Endodermal cell (in vitro differentiated cells): ENCODE measurements around the gene CEP295NL. TPM values are rescaled to one million over a fixed set of nuclear protein-coding genes. Genes with fewer than 3 reads are reported as not detected.

Experiments
- DNase-seq: peaks from one replicate; pipeline ENCODE4 v3.0.0-alpha.2; 2017
- H3K27ac ChIP-seq: 2 replicates; pipeline ENCODE4 v1.5.1; 2013; ENCODE audit warnings: mild to moderate bottlenecking, low read depth, low read length, moderate library complexity
- H3K27me3 ChIP-seq: 2 replicates; pipeline ENCODE4 v1.6.1; 2013; ENCODE audit warnings: mild to moderate bottlenecking, low read length, moderate library complexity; ENCODE audit not compliant: insufficient read depth, control insufficient read depth, poor library complexity, severe bottlenecking
- H3K36me3 ChIP-seq: 2 replicates; pipeline ENCODE4 v1.7.0; 2013; ENCODE audit warnings: mild to moderate bottlenecking, low read length, moderate library complexity; ENCODE audit not compliant: control insufficient read depth, insufficient read depth
- H3K4me1 ChIP-seq: one replicate; pipeline ENCODE4 v1.7.0; 2013; ENCODE audit warnings: low read length; ENCODE audit not compliant: control insufficient read depth, insufficient read depth
- H3K4me3 ChIP-seq: 2 replicates; pipeline ENCODE4 v1.5.1; 2013; ENCODE audit warnings: mild to moderate bottlenecking, low read length, moderate library complexity
- H3K9ac ChIP-seq: 2 replicates; pipeline ENCODE4 v1.6.1; 2013; ENCODE audit warnings: mild to moderate bottlenecking, low read length, moderate library complexity; ENCODE audit not compliant: poor library complexity, severe bottlenecking; ENCODE audit errors: extremely low read depth
- H3K9me3 ChIP-seq: 2 replicates; pipeline ENCODE4 v1.6.1; 2013; ENCODE audit warnings: mild to moderate bottlenecking, low read length, moderate library complexity; ENCODE audit not compliant: control insufficient read depth
- H3K27ac Mint-ChIP-seq: 2 replicates; pipeline ENCODE4 v1.8.0; 2020; ENCODE audit warnings: mixed read lengths
- H3K27me3 Mint-ChIP-seq: 2 replicates; pipeline ENCODE4 v1.8.0; 2021; ENCODE audit warnings: mild to moderate bottlenecking, mixed read lengths; ENCODE audit not compliant: insufficient read depth
- H3K36me3 Mint-ChIP-seq: 2 replicates; pipeline ENCODE4 v1.8.0; 2020; ENCODE audit warnings: low read depth, mixed read lengths
- H3K4me1 Mint-ChIP-seq: 2 replicates; pipeline ENCODE4 v1.8.0; 2020; ENCODE audit warnings: mixed read lengths
- H3K4me3 Mint-ChIP-seq: 2 replicates; pipeline ENCODE4 v1.8.0; 2020; ENCODE audit warnings: mild to moderate bottlenecking, moderate library complexity, mixed read lengths
- H3K9me3 Mint-ChIP-seq: 2 replicates; pipeline ENCODE4 v1.8.0; 2020; ENCODE audit warnings: mild to moderate bottlenecking, mixed read lengths
- WGBS, 2 experiments: methylation state at CpG; one replicate each; pipeline versions ENCODE4 v1.1.5 to v1.1.7; 2013; ENCODE audit warnings: missing lambda C conversion rate in 2 of 2, mixed read lengths in 1 of 2; ENCODE audit not compliant: insufficient coverage in 1 of 2, insufficient read length in 1 of 2; 5-methylcytosine and 5-hydroxymethylcytosine counted together
- total RNA-seq, 2 donors: library from RNA; stranded (reverse); fragmentation: NEBNext Ultra II Directional in 1 of 2; extraction: Animal tissue kit (Norgen Biotek cat#: 25700) in 1 of 2; gene quantifications; 2 replicates in 1 of 2; 3 replicates in 1 of 2; pipeline ENCODE4 v1.2.1, GENCODE V29; 2021
- TF ChIP-seq, protein P1 (sequence below): fragments of 200-600 bp; sonication (generic); conservative IDR thresholded peaks from 2 replicates; pipeline ENCODE4 v1.5.0; 2021; ENCODE audit warnings: antibody characterized with exemption, mild to moderate bottlenecking

The CEP295NL gene
- total RNA-seq, 2 donors from 2014 or later, result 0.97 to 2.2 TPM

DNA sequence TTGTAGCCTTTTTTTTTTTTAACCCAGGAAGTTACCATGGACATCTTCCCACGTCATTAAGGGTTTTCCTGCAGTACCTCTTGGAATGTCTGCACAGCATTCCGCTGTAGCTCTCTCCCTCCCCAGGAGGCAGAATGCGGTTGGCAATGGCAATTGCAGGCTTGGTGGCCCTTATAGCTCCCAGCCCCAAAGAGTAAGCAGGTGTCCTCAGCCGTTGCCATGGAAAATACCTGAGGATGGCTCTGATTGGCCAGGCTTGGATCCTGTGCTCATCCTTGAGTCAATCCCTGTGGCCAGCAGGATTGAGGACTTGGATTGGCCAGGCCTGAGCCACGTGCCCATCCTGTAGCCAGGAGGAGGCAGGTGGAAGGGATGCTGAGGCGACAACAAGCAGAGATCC, 37.7 kb upstream of the CEP295NL start:
- Histone ChIP-seq H3K27me3 (no peaks in the 10 kb centered on the region), H3K27ac (no peak overlapping the region), H3K4me1 (no peaks in the 10 kb centered on the region), H3K36me3 (no peaks in the 10 kb centered on the region), H3K4me3 (no peak overlapping the region), H3K9ac (no peak overlapping the region), H3K9me3 (no peaks in the 10 kb centered on the region)
- no peak overlapping the region for H3K27ac Mint-ChIP-seq
- no peaks in the 10 kb centered on the region for H3K4me1 Mint-ChIP-seq
- no peaks in the 10 kb centered on the region for H3K36me3 Mint-ChIP-seq
- DNase-seq, result peak; percentile 93
- no peak overlapping the region for H3K4me3 Mint-ChIP-seq
- TF ChIP-seq, protein P1, sequence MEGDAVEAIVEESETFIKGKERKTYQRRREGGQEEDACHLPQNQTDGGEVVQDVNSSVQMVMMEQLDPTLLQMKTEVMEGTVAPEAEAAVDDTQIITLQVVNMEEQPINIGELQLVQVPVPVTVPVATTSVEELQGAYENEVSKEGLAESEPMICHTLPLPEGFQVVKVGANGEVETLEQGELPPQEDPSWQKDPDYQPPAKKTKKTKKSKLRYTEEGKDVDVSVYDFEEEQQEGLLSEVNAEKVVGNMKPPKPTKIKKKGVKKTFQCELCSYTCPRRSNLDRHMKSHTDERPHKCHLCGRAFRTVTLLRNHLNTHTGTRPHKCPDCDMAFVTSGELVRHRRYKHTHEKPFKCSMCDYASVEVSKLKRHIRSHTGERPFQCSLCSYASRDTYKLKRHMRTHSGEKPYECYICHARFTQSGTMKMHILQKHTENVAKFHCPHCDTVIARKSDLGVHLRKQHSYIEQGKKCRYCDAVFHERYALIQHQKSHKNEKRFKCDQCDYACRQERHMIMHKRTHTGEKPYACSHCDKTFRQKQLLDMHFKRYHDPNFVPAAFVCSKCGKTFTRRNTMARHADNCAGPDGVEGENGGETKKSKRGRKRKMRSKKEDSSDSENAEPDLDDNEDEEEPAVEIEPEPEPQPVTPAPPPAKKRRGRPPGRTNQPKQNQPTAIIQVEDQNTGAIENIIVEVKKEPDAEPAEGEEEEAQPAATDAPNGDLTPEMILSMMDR, result no peak
- WGBS, 2 experiments, result 69 to 79% methylated on average over 5 to 6 of the region's 6 CpGs
- H3K9me3 Mint-ChIP-seq, result no peaks in the 10 kb centered on the region
- H3K27me3 Mint-ChIP-seq, result no peaks in the 10 kb centered on the region

DNA sequence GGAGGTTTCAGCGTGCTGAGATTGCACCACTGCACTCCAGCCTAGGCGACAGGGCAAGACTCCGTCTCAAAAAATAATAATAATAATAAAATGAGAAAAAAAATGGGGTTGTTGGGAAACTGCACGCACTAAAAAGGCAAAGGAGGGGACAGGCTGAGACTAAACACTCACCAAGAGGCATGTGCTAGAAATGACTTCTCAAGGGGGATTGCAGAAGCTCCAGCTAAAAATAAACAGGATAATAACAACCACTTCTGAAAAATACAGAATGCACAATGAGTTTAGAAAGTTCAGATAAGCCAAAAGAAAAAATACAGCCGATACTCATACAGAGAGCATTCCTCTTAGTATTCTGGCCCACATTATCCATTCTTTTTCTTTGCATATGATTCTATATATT, 37.3 kb upstream of the CEP295NL start:
- WGBS, 2 experiments, result 75% methylated on average over 3 of the region's 5 CpGs; no CpG with 5 or more reads in 1 of the 2 experiments
- Histone ChIP-seq H3K4me1 (no peaks in the 10 kb centered on the region), H3K9me3 (no peaks in the 10 kb centered on the region), H3K27me3 (no peaks in the 10 kb centered on the region), H3K36me3 (no peaks in the 10 kb centered on the region), H3K27ac (no peak overlapping the region), H3K9ac (no peak overlapping the region), H3K4me3 (no peak overlapping the region)
- no peaks in the 10 kb centered on the region for H3K36me3 Mint-ChIP-seq
- H3K4me3 Mint-ChIP-seq, result no peak overlapping the region
- H3K27me3 Mint-ChIP-seq, result no peaks in the 10 kb centered on the region
- no peak for DNase-seq
- TF ChIP-seq, protein P1, result no peak
- H3K27ac Mint-ChIP-seq, result no peak overlapping the region
- no peaks in the 10 kb centered on the region for H3K4me1 Mint-ChIP-seq
- no peaks in the 10 kb centered on the region for H3K9me3 Mint-ChIP-seq

DNA sequence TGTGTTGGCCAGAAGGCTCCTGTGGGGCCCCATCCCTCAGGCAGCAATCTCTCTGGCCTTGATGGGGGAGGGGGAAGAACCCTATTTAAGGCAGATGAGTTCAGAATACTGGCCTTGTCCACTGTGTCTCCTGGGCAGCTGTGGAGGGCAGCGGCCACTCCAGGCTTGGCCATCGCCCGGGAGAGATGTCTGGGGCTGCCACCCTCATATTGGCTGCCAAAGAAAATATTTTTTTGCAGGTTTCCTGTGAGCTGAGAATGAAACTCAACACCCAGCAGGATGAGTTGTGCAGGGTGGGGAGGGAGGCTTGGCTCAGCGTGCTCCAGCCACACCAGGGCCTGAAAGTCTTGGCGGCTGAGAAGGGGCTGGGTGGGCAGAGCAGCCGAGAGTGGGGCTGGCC, 36.6 kb upstream of the CEP295NL start:
- H3K27me3 ChIP-seq, result no peaks in the 10 kb centered on the region
- no peaks in the 10 kb centered on the region for H3K4me1 ChIP-seq
- no peaks in the 10 kb centered on the region for H3K9me3 Mint-ChIP-seq
- H3K4me3 ChIP-seq, result no peak overlapping the region
- TF ChIP-seq, protein P1, result no peak
- no peak for DNase-seq
- no peaks in the 10 kb centered on the region for H3K36me3 Mint-ChIP-seq
- no peak overlapping the region for H3K27ac ChIP-seq
- WGBS, 2 experiments, result 98% methylated on average over 6 of the region's 6 CpGs; no CpG with 5 or more reads in 1 of the 2 experiments
- no peak overlapping the region for H3K27ac Mint-ChIP-seq
- H3K9ac ChIP-seq, result no peak overlapping the region
- no peak overlapping the region for H3K4me3 Mint-ChIP-seq
- no peaks in the 10 kb centered on the region for H3K36me3 ChIP-seq
- H3K4me1 Mint-ChIP-seq, result no peaks in the 10 kb centered on the region
- no peaks in the 10 kb centered on the region for H3K9me3 ChIP-seq
- no peaks in the 10 kb centered on the region for H3K27me3 Mint-ChIP-seq
